K562 (cell line): ENCODE data around the gene CUX1. TPM values are rescaled to one million over a fixed set of nuclear protein-coding genes. Genes with fewer than 3 reads are reported as not detected.

Source experiments
- BRF1 ChIP-seq: IDR thresholded peaks from 3 replicates; pipeline ENCODE4 v1.6.1; 2011; ENCODE audit warnings: borderline replicate concordance, mild to moderate bottlenecking; ENCODE audit not compliant: insufficient read length; ENCODE audit errors: extremely low read depth
- MYC ChIP-seq, 2 experiments: fragments of 250-450 bp in 1 of 2; sonication (Bioruptor Pico) in 1 of 2; IDR thresholded peaks; 2 replicates each; pipeline versions ENCODE4 v1.5.1 to v1.6.1; 2012 to 2021; ENCODE audit warnings: low read depth in 2 of 2, borderline replicate concordance in 1 of 2, improper control_type of control experiment in 1 of 2, low read length in 1 of 2, mild to moderate bottlenecking in 1 of 2, moderate library complexity in 1 of 2
- NFRKB ChIP-seq: fragments of 450-650 bp; IDR thresholded peaks from 2 replicates; pipeline ENCODE4 v1.6.1; 2016; ENCODE audit warnings: low read depth
- PHF21A ChIP-seq: fragments of 450-650 bp; IDR thresholded peaks from 2 replicates; pipeline ENCODE4 v1.6.1; 2017; ENCODE audit warnings: low read depth, borderline replicate concordance
- RBM34 ChIP-seq: fragments of 200-400 bp; formaldehyde crosslinking; IDR thresholded peaks from 2 replicates; pipeline ENCODE4 v1.6.1; 2018; ENCODE audit warnings: low read length, borderline replicate concordance; ENCODE audit not compliant: insufficient read depth
- SIN3B ChIP-seq: fragments of 450-650 bp; IDR thresholded peaks from 2 replicates; pipeline ENCODE4 v1.6.1; 2017; ENCODE audit warnings: low read depth, mild to moderate bottlenecking, moderate library complexity
- SRSF3 ChIP-seq: fragments of 200-400 bp; formaldehyde crosslinking; IDR thresholded peaks from 2 replicates; pipeline ENCODE4 v1.6.1; 2016; ENCODE audit warnings: mild to moderate bottlenecking, low read length, moderate library complexity; ENCODE audit not compliant: insufficient read depth
- TAF1 ChIP-seq: IDR thresholded peaks from 2 replicates; pipeline ENCODE4 v1.6.1; 2011; ENCODE audit warnings: mild to moderate bottlenecking, low read length, moderate library complexity; ENCODE audit not compliant: insufficient read depth, control insufficient read depth, severe bottlenecking; ENCODE audit errors: extremely low read depth
- XRCC5 ChIP-seq: fragments of 200-400 bp; formaldehyde crosslinking; IDR thresholded peaks from 2 replicates; pipeline ENCODE4 v1.6.1; 2017; ENCODE audit warnings: low read depth, mild to moderate bottlenecking, low read length
- ZBTB8A ChIP-seq: fragments of 450-650 bp; IDR thresholded peaks from 2 replicates; pipeline ENCODE4 v1.6.1; 2018; ENCODE audit warnings: mild to moderate bottlenecking, moderate library complexity; ENCODE audit not compliant: partially characterized antibody
- ZFPM2 ChIP-seq: fragments of 250-450 bp; sonication (Bioruptor Pico); IDR thresholded peaks from 2 replicates; pipeline ENCODE4 v1.5.1; 2022; ENCODE audit warnings: mild to moderate bottlenecking
- ZNF408 ChIP-seq: fragments of 250-450 bp; sonication (Bioruptor Pico); IDR thresholded peaks from 2 replicates; pipeline ENCODE4 v1.4.0; 2020; ENCODE audit warnings: low read depth, mild to moderate bottlenecking, moderate library complexity
- polyA plus RNA-seq, 8 experiments: library from polyadenylated mRNA; depleted of rRNA in 4 of 8; stranded (reverse) in 5 of 8; unstranded in 3 of 8; fragments of >200 nt; fragmentation: Nextera tagmentation in 2 of 8; fragmentation: Illumina TruSeq in 1 of 8; extraction: Ambion mirVana in 2 of 8; extraction: Trizol in 1 of 8; gene quantifications; 2 replicates each; pipeline versions ENCODE4 v1.2.1 to v1.2.3, GENCODE V29; 2011 to 2014; ENCODE audit warnings: inconsistent platforms in 1 of 8, missing spikeins in 1 of 8
- total RNA-seq, 7 experiments: library from RNA; depleted of rRNA in 6 of 7; stranded (reverse); fragments of >200 nt in 6 of 7; fragmentation: Illumina TruSeq in 2 of 7; extraction: Trizol in 2 of 7; gene quantifications; 2 replicates each; pipeline versions ENCODE4 v1.2.1 to v1.2.3, GENCODE V29; 2011 to 2021; ENCODE audit warnings: low replicate concordance in 1 of 7
- TF ChIP-seq, protein P1 (sequence below): IDR thresholded peaks from 3 replicates; pipeline ENCODE4 v1.6.1; 2011; ENCODE audit warnings: borderline replicate concordance, mild to moderate bottlenecking, moderate library complexity; ENCODE audit not compliant: insufficient read length; ENCODE audit errors: extremely low read depth
- TF ChIP-seq, protein P2 (sequence below): fragments of 450-650 bp; formaldehyde crosslinking; IDR thresholded peaks from 2 replicates; pipeline ENCODE4 v1.4.0; 2022; ENCODE audit warnings: mild to moderate bottlenecking, moderate library complexity
- TF ChIP-seq, protein P3 (sequence below), 2 experiments: fragments of 450-650 bp; IDR thresholded peaks; 2 replicates each; pipeline ENCODE4 v1.6.1; 2018; ENCODE audit warnings: mild to moderate bottlenecking in 2 of 2, low read depth in 1 of 2; ENCODE audit not compliant: partially characterized antibody in 2 of 2

The CUX1 gene
- total and polyA plus RNA-seq, 9 of the 15 experiments (the other 6 are each of a cell fraction or from before 2014, with no cell fraction given) = 3.6 to 55.3 (median 25.2) TPM

DNA sequence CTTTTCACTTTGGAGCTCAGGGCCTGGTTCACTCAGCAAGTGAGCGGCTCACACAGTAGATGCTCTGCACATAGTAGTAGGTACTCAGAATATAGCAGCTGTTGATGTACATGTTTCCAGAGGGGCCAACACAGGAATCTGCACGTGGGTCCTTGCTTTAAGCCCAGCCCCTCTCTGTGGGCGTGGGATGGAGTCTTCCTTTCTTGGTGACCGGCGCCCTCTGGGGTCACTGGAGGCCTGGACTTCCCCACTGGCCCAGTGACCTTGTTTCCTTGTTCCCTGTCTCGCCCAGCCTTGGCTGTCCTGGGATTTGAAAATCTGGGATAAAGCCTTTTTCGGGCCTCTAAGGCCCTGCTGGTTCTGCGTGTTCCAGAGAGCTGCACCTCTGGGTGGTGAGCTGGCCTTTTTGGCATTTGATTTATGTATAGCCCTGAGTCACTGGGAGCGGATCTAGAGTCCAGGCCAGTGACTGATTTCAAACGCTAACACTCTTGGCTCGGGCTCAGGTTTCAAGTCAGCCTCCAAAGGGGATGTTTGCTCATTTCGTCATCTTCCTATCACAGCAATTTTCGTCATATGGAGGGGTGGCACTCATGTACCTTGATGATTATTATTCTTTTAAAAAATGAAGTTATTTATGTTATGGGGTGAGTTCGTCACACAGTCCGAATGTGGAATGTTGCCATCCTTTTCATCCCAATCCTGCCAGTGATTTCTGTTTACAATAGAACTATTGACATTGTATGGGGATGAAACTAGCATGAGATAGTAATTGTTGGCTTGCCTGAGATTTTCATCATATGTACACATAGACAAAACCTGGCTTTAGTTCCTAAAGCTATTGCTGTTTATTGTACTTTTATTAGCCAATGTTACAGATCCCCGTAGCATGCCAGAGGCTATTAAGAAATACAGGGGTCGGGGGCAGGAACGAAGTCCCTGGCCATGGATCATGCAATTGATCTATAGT lies 65.5 kb downstream of the CUX1 start (continued):
- TF ChIP-seq, protein P1, sequence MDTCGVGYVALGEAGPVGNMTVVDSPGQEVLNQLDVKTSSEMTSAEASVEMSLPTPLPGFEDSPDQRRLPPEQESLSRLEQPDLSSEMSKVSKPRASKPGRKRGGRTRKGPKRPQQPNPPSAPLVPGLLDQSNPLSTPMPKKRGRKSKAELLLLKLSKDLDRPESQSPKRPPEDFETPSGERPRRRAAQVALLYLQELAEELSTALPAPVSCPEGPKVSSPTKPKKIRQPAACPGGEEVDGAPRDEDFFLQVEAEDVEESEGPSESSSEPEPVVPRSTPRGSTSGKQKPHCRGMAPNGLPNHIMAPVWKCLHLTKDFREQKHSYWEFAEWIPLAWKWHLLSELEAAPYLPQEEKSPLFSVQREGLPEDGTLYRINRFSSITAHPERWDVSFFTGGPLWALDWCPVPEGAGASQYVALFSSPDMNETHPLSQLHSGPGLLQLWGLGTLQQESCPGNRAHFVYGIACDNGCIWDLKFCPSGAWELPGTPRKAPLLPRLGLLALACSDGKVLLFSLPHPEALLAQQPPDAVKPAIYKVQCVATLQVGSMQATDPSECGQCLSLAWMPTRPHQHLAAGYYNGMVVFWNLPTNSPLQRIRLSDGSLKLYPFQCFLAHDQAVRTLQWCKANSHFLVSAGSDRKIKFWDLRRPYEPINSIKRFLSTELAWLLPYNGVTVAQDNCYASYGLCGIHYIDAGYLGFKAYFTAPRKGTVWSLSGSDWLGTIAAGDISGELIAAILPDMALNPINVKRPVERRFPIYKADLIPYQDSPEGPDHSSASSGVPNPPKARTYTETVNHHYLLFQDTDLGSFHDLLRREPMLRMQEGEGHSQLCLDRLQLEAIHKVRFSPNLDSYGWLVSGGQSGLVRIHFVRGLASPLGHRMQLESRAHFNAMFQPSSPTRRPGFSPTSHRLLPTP = no peak
- peak; percentile 55; the same call in 1 of the 2 replicates for TF ChIP-seq MYC (IDR thresholded peaks at IDR 0.05; ENCODE audit: low read depth, low read length)
- no peak for TF ChIP-seq MYC (CRISPR knock-in tag; IDR thresholded peaks at IDR 0.05; ENCODE audit: borderline replicate concordance, low read depth)
- peak; percentile 54 for TF ChIP-seq TAF1
- TF ChIP-seq, protein P2, sequence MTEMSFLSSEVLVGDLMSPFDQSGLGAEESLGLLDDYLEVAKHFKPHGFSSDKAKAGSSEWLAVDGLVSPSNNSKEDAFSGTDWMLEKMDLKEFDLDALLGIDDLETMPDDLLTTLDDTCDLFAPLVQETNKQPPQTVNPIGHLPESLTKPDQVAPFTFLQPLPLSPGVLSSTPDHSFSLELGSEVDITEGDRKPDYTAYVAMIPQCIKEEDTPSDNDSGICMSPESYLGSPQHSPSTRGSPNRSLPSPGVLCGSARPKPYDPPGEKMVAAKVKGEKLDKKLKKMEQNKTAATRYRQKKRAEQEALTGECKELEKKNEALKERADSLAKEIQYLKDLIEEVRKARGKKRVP (CRISPR knock-in tag) = no peak
- TF ChIP-seq ZFPM2 (CRISPR knock-in tag) = no peak
- TF ChIP-seq, protein P3, sequence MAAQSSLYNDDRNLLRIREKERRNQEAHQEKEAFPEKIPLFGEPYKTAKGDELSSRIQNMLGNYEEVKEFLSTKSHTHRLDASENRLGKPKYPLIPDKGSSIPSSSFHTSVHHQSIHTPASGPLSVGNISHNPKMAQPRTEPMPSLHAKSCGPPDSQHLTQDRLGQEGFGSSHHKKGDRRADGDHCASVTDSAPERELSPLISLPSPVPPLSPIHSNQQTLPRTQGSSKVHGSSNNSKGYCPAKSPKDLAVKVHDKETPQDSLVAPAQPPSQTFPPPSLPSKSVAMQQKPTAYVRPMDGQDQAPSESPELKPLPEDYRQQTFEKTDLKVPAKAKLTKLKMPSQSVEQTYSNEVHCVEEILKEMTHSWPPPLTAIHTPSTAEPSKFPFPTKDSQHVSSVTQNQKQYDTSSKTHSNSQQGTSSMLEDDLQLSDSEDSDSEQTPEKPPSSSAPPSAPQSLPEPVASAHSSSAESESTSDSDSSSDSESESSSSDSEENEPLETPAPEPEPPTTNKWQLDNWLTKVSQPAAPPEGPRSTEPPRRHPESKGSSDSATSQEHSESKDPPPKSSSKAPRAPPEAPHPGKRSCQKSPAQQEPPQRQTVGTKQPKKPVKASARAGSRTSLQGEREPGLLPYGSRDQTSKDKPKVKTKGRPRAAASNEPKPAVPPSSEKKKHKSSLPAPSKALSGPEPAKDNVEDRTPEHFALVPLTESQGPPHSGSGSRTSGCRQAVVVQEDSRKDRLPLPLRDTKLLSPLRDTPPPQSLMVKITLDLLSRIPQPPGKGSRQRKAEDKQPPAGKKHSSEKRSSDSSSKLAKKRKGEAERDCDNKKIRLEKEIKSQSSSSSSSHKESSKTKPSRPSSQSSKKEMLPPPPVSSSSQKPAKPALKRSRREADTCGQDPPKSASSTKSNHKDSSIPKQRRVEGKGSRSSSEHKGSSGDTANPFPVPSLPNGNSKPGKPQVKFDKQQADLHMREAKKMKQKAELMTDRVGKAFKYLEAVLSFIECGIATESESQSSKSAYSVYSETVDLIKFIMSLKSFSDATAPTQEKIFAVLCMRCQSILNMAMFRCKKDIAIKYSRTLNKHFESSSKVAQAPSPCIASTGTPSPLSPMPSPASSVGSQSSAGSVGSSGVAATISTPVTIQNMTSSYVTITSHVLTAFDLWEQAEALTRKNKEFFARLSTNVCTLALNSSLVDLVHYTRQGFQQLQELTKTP (IDR thresholded peaks at IDR 0.05; ENCODE audit: low read depth in 1 of 2, partially characterized antibody in 2 of 2) = peak in 1 of 2 experiments; percentile 4
- TF ChIP-seq SIN3B = no peak
- TF ChIP-seq SRSF3 = no peak
- TF ChIP-seq ZNF408 (CRISPR knock-in tag) = no peak
- no peak for TF ChIP-seq BRF1
- peak; percentile 42; the same call in 1 of the 2 replicates for TF ChIP-seq NFRKB
- TF ChIP-seq ZBTB8A = no peak
- peak; percentile 67; the same call in 1 of the 2 replicates for TF ChIP-seq XRCC5
- no peak for TF ChIP-seq RBM34
- TF ChIP-seq PHF21A = peak; percentile 66; the same call in 1 of the 2 replicates
